ENCODE results near the gene IMPDH1. TPM values are rescaled to one million over a fixed set of nuclear protein-coding genes. Genes with fewer than 3 reads are reported as not detected.

Gene IMPDH1
- total RNA-seq, 1 donor from 2014 or later = 53.4 TPM

DNA sequence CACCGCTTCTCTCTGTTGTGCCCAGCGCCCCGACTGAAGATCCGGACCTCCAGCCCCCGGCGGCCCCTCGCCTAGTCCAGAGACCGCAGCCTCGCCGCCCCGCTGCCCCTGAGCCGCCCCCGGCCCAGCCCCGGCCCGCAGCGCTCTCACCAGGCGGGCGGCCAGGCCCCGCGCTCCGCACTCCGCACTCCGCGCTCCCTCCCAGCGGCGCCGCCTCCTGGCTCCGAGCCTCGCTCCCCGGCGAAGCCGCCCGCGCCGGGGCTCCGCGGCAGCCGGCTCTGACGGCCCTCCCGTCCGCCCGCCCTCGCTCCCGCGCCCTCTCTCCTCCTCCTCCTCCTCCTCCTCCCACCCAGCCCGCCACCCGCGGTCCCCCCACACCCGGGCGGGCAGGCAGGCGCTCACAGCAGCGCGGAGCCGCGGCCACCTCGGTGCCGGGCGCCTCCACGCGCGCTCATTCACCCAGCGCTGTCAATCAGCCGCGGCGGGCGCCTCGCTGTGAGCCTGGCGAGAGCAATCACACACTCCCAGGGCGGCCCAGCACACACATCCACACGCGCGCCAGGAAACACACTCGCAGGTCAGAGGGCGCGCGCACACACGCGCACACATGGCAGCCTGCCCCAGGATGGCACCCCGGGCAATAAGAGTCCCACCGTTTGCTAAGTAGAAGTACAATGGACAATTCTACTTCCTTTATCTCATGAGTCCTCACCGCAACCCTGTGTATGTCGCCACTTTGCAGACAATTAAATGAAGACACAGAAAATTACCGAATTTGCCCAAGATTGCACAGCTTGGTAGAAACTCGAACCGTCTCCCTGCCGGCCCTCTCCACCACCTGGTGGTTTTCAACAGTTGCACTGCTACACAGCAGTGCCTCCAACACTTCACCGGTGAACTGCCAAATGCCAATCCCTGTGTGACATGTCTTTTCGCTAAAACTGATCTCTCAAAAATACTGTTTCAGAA, 48.1 kb downstream of the IMPDH1 start, which contains the start of gene PRRT4:
TSS of gene PRRT4 (minus strand) at position 280 of the 969 bp plus-strand sequence.
- FAIRE-seq (peak; percentile 84), DNase-seq (ENCODE audit: low read depth) (no peak)
- H3K36me3 ChIP-seq (ENCODE audit: control insufficient read depth, insufficient read depth, low read length) = no peaks in the 10 kb centered on the region
- TF ChIP-seq, protein P1, sequence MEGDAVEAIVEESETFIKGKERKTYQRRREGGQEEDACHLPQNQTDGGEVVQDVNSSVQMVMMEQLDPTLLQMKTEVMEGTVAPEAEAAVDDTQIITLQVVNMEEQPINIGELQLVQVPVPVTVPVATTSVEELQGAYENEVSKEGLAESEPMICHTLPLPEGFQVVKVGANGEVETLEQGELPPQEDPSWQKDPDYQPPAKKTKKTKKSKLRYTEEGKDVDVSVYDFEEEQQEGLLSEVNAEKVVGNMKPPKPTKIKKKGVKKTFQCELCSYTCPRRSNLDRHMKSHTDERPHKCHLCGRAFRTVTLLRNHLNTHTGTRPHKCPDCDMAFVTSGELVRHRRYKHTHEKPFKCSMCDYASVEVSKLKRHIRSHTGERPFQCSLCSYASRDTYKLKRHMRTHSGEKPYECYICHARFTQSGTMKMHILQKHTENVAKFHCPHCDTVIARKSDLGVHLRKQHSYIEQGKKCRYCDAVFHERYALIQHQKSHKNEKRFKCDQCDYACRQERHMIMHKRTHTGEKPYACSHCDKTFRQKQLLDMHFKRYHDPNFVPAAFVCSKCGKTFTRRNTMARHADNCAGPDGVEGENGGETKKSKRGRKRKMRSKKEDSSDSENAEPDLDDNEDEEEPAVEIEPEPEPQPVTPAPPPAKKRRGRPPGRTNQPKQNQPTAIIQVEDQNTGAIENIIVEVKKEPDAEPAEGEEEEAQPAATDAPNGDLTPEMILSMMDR (IDR thresholded peaks at IDR 0.05; ENCODE audit: insufficient read depth, low read length, severe bottlenecking) = peak; percentile 3
- H3K27me3 ChIP-seq (ENCODE audit: control insufficient read depth, insufficient read depth, low read length) = peaks cover 2% of the 10 kb centered on the region
- peak within 1 kb of the TSS; percentile 45 for H3K4me3 ChIP-seq (ENCODE audit: low read depth, low read length)

- TF ChIP-seq, protein P1 (IDR thresholded peaks at IDR 0.05; ENCODE audit: insufficient read depth, low read length, severe bottlenecking) = no peak
- H3K36me3 ChIP-seq (ENCODE audit: control insufficient read depth, insufficient read depth, low read length) = no peaks in the 10 kb centered on the region
- H3K4me3 ChIP-seq (ENCODE audit: low read depth, low read length) = no peak overlapping the region
- FAIRE-seq = no peak
- DNase-seq (ENCODE audit: low read depth) = no peak
- peaks cover 2% of the 10 kb centered on the region for H3K27me3 ChIP-seq (ENCODE audit: control insufficient read depth, insufficient read depth, low read length)
Measured at GRCh38 chr7:128360359-128360678, 49.5 kb downstream of the IMPDH1 start.

GRCh38 chr7:128359939-128360338, 49.8 kb downstream of the IMPDH1 start:
- Histone ChIP-seq H3K27me3 (ENCODE audit: control insufficient read depth, insufficient read depth, low read length) (peaks cover 2% of the 10 kb centered on the region), H3K36me3 (ENCODE audit: control insufficient read depth, insufficient read depth, low read length) (no peaks in the 10 kb centered on the region), H3K4me3 (ENCODE audit: low read depth, low read length) (no peak overlapping the region)
- TF ChIP-seq, protein P1 (IDR thresholded peaks at IDR 0.05; ENCODE audit: insufficient read depth, low read length, severe bottlenecking) = no peak
- FAIRE-seq (no peak), DNase-seq (ENCODE audit: low read depth) (no peak)

- FAIRE-seq (no peak), DNase-seq (ENCODE audit: low read depth) (no peak)
- H3K36me3 ChIP-seq (ENCODE audit: control insufficient read depth, insufficient read depth, low read length) = no peaks in the 10 kb centered on the region
- H3K27me3 ChIP-seq (ENCODE audit: control insufficient read depth, insufficient read depth, low read length) = peaks cover 2% of the 10 kb centered on the region
- TF ChIP-seq, protein P1 (IDR thresholded peaks at IDR 0.05; ENCODE audit: insufficient read depth, low read length, severe bottlenecking) = no peak
- no peak overlapping the region for H3K4me3 ChIP-seq (ENCODE audit: low read depth, low read length)
Measured at GRCh38 chr7:128359336-128359735, 50.4 kb downstream of the IMPDH1 start.

GRCh38 chr7:128358233-128358632, 51.5 kb downstream of the IMPDH1 start:
- TF ChIP-seq, protein P1 (IDR thresholded peaks at IDR 0.05; ENCODE audit: insufficient read depth, low read length, severe bottlenecking) = no peak
- Histone ChIP-seq H3K4me3 (ENCODE audit: low read depth, low read length) (no peak overlapping the region), H3K36me3 (ENCODE audit: control insufficient read depth, insufficient read depth, low read length) (no peaks in the 10 kb centered on the region), H3K27me3 (ENCODE audit: control insufficient read depth, insufficient read depth, low read length) (peaks cover 5% of the 10 kb centered on the region)
- FAIRE-seq = peak; percentile 43
- no peak for DNase-seq (ENCODE audit: low read depth)
